Gastroesophageal sphincter (tissue), 4 donors: Measurements from ENCODE around the gene SLC35F3. TPM values are rescaled to one million over a fixed set of nuclear protein-coding genes. Genes with fewer than 3 reads are reported as not detected.

Experiments
- ATAC-seq: fragments of 150-250 bp; one replicate; pipeline ENCODE4 v1.9.1; 2016; ENCODE audit warnings: mild to moderate bottlenecking, moderate library complexity
- H3K27ac ChIP-seq, 4 donors: fragments of 200-600 bp; sonication (generic) in 3 of 4; 1 replicate in 3 of 4; 2 replicates in 1 of 4; pipeline ENCODE4 v1.5.1; 2016 to 2019
- H3K27me3 ChIP-seq: fragments of 200-600 bp; sonication (generic); one replicate; pipeline ENCODE4 v1.5.1; 2019
- H3K36me3 ChIP-seq, 2 donors: fragments of 200-600 bp; sonication (generic); one replicate each; pipeline ENCODE4 v1.5.1; 2019; ENCODE audit warnings: control low read depth in 1 of 2
- H3K4me1 ChIP-seq, 3 donors: fragments of 200-600 bp; sonication (generic); 1 replicate in 2 of 3; 2 replicates in 1 of 3; pipeline ENCODE4 v1.5.1; 2016 to 2019; ENCODE audit warnings: control low read depth in 2 of 3
- H3K4me3 ChIP-seq, 2 donors: fragments of 200-600 bp; sonication (generic); one replicate each; pipeline ENCODE4 v1.5.1; 2019; ENCODE audit warnings: mild to moderate bottlenecking in 1 of 2, moderate library complexity in 1 of 2
- H3K9me3 ChIP-seq, 3 donors: fragments of 200-600 bp; sonication (generic); one replicate each; pipeline ENCODE4 v1.5.1; 2017 to 2019; ENCODE audit warnings: control low read depth in 2 of 3
- CTCF ChIP-seq, 4 experiments: fragments of 200-600 bp in 2 of 4; fragments of 450-650 bp in 2 of 4; sonication (generic) in 1 of 4; IDR thresholded peaks; one replicate each; pipeline ENCODE4 v1.5.1; 2017 to 2019; ENCODE audit warnings: antibody characterized with exemption in 4 of 4, mild to moderate bottlenecking in 2 of 4, moderate library complexity in 2 of 4
- EP300 ChIP-seq: sonication (generic); formaldehyde crosslinking; IDR thresholded peaks from one replicate; pipeline ENCODE4 v1.6.1; 2017; ENCODE audit warnings: antibody characterized with exemption, mild to moderate bottlenecking
- POLR2A ChIP-seq, 2 donors: fragments of 450-650 bp; IDR thresholded peaks; one replicate each; pipeline ENCODE4 v1.6.1; 2017; ENCODE audit warnings: antibody characterized with exemption in 2 of 2, mild to moderate bottlenecking in 2 of 2, moderate library complexity in 1 of 2
- POLR2AphosphoS5 ChIP-seq: sonication (generic); formaldehyde crosslinking; IDR thresholded peaks from one replicate; pipeline ENCODE4 v1.6.1; 2017; ENCODE audit warnings: antibody characterized with exemption
- WGBS, 2 donors: methylation state at CpG; one replicate each; pipeline ENCODE4 v1.1.5; 2018; ENCODE audit warnings: low coverage in 1 of 2; 5-methylcytosine and 5-hydroxymethylcytosine counted together
- total RNA-seq, 4 donors: library from RNA; depleted of rRNA; stranded (reverse); fragments of >200 nt; gene quantifications; one replicate each; pipeline ENCODE4 v1.1.0, GENCODE V29; 2016

The SLC35F3 gene
- total RNA-seq, 4 donors from 2014 or later: 0.16 to 0.62 (median 0.54) TPM; not detected in 1

- WGBS, 2 donors: 74 to 86% methylated on average over 3 of the region's 3 CpGs
- TF ChIP-seq EP300 (no peak), POLR2AphosphoS5 (no peak), POLR2A (IDR thresholded peaks at IDR 0.05) (no peak), CTCF (IDR thresholded peaks at IDR 0.05) (no peak)
- ATAC-seq: no peak
- peaks cover 15% of the 10 kb centered on the region for H3K27me3 ChIP-seq
- H3K36me3 ChIP-seq: no peaks in the 10 kb centered on the region
- no peaks in the 10 kb centered on the region for H3K4me1 ChIP-seq
- H3K9me3 ChIP-seq: peaks cover 0 to 7% (median 0%) of the 10 kb centered on the region in 3 donors
- H3K27ac ChIP-seq: no peak overlapping the region
- no peak overlapping the region for H3K4me3 ChIP-seq
Measured at GRCh38 chr1:234107416-234108021, 203.0 kb downstream of the SLC35F3 start.

DNA sequence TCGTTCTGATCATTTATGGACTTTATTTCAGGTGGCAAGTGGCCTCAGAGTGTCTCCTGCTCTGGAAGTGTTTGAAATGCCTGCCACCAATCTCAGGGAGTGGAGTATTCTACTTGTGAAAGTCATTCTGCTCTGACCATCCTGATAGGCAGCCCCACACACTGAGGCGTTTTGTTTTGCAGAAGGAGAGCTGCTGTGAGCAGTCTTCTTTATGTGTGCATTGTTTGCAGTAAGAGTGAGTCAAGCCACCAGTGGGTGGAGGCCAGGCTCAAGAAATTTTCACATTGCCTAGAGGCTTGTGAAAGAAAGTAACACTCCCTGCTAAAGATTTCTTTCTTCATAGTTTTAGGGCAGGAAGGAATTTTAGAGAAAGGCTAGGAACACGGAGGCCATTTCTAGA is 204.4 kb downstream of the SLC35F3 start:
- ATAC-seq: no peak
- WGBS, 2 donors: 80 to 83% methylated on average over 2 to 3 of the region's 3 CpGs
- H3K27me3 ChIP-seq: peaks cover 20% of the 10 kb centered on the region
- no peaks in the 10 kb centered on the region for H3K4me1 ChIP-seq
- TF ChIP-seq EP300 (no peak), CTCF (IDR thresholded peaks at IDR 0.05) (no peak), POLR2A (IDR thresholded peaks at IDR 0.05) (no peak), POLR2AphosphoS5 (no peak)
- no peak overlapping the region for H3K27ac ChIP-seq
- no peak overlapping the region for H3K4me3 ChIP-seq
- H3K9me3 ChIP-seq: peaks cover 0 to 7% (median 0%) of the 10 kb centered on the region in 3 donors
- H3K36me3 ChIP-seq: no peaks in the 10 kb centered on the region

- Histone ChIP-seq H3K9me3 (peaks cover 0 to 7% (median 0%) of the 10 kb centered on the region in 3 donors), H3K27me3 (peaks cover 23% of the 10 kb centered on the region), H3K4me1 (peaks cover 0 to 2% (median 0%) of the 10 kb centered on the region in 3 donors), H3K27ac (no peak overlapping the region), H3K36me3 (no peaks in the 10 kb centered on the region), H3K4me3 (no peak overlapping the region)
- no peak for ATAC-seq
- 74 to 93% methylated on average over 4 to 5 of the region's 5 CpGs for WGBS, 2 donors
- TF ChIP-seq POLR2AphosphoS5 (no peak), EP300 (no peak), POLR2A (IDR thresholded peaks at IDR 0.05) (no peak), CTCF (IDR thresholded peaks at IDR 0.05) (no peak)
Measured at GRCh38 chr1:234109840-234110239, 205.4 kb downstream of the SLC35F3 start.

DNA sequence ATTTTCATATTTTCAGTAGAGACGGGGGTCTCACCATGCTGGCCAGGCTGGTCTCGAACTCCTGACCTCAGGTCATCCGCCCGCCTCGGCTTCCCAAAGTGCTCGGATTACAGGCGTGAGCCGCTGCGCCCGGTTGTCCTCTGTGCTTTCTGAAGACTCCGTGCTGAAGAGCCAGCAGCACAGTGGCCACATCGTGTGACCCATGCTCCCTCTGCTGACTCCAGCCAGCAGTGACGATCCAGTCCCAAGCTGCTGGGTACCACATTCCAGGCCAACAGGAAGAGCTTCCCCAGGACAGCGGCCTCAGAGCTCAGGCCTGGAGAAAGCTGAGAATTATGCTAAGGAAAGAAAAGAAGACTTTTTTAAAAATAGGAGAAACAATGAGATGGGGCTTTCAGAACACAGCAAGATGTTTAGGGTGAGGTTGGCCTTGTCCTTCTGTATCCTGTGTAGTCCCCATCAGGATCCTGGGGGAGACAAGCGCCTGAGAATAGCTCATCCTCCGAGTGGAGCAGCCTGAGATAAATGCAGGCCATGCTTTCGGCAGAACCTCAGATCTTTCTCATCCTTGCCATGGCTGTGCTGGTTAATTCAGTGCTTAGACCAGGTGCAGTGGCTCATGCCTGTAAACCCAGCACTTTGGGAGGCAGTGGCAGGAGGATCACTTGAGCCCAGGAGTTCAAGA is 207.1 kb downstream of the SLC35F3 start:
- no peak for ATAC-seq
- no peaks in the 10 kb centered on the region for H3K36me3 ChIP-seq
- no peak overlapping the region for H3K27ac ChIP-seq
- peaks cover 0 to 5% (median 0%) of the 10 kb centered on the region in 3 donors for H3K4me1 ChIP-seq
- WGBS, 2 donors: 60 to 65% methylated on average over 1 to 4 of the region's 17 CpGs
- TF ChIP-seq POLR2A (IDR thresholded peaks at IDR 0.05) (no peak), EP300 (no peak), CTCF (IDR thresholded peaks at IDR 0.05) (no peak), POLR2AphosphoS5 (no peak)
- H3K4me3 ChIP-seq: no peak overlapping the region
- H3K27me3 ChIP-seq: peaks cover 30% of the 10 kb centered on the region
- peaks cover 0 to 7% (median 0%) of the 10 kb centered on the region in 3 donors for H3K9me3 ChIP-seq
